H9 (cell line): ENCODE measurements around the gene NPTN. TPM values are rescaled to one million over a fixed set of nuclear protein-coding genes. Genes with fewer than 3 reads are reported as not detected.

ENCODE experiments used
- DNase-seq: peaks from one replicate; pipeline ENCODE4 v3.0.0-alpha.2; 2017
- H2AFZ ChIP-seq: one replicate; pipeline ENCODE4 v1.6.1; 2013; ENCODE audit warnings: mild to moderate bottlenecking, low read length, control low read depth, moderate library complexity
- H2AK5ac ChIP-seq: 2 replicates; pipeline ENCODE4 v1.6.1; 2013; ENCODE audit warnings: low read length, control low read depth, mixed read lengths; ENCODE audit not compliant: insufficient read length
- H2BK120ac ChIP-seq: one replicate; pipeline ENCODE4 v1.6.1; 2013; ENCODE audit warnings: low read depth, mild to moderate bottlenecking, low read length, control low read depth, inconsistent platforms; ENCODE audit not compliant: poor library complexity, severe bottlenecking
- H2BK12ac ChIP-seq: 2 replicates; pipeline ENCODE4 v1.6.1; 2013; ENCODE audit warnings: low read length, control low read depth, mixed read lengths, low read depth; ENCODE audit not compliant: insufficient read length
- H2BK15ac ChIP-seq: 2 replicates; pipeline ENCODE4 v1.6.1; 2013; ENCODE audit warnings: low read depth, low read length, control low read depth
- H2BK20ac ChIP-seq: one replicate; pipeline ENCODE4 v1.6.1; 2013; ENCODE audit warnings: low read depth, mild to moderate bottlenecking, low read length, control low read depth, inconsistent platforms; ENCODE audit not compliant: poor library complexity, severe bottlenecking
- H2BK5ac ChIP-seq: 2 replicates; pipeline ENCODE4 v1.6.1; 2013; ENCODE audit warnings: low read length, control low read depth, mixed read lengths; ENCODE audit not compliant: insufficient read length
- H3K14ac ChIP-seq: 2 replicates; pipeline ENCODE4 v1.6.1; 2013; ENCODE audit warnings: low read length, control low read depth; ENCODE audit not compliant: insufficient read depth
- H3K18ac ChIP-seq: 2 replicates; pipeline ENCODE4 v1.6.1; 2013; ENCODE audit warnings: low read depth, mild to moderate bottlenecking, mixed read lengths, low read length, control low read depth; ENCODE audit not compliant: insufficient read length
- H3K23ac ChIP-seq: 2 replicates; pipeline ENCODE4 v1.6.1; 2013; ENCODE audit warnings: low read length, control low read depth, mixed read lengths, low read depth; ENCODE audit not compliant: insufficient read length
- H3K23me2 ChIP-seq: 2 replicates; pipeline ENCODE4 v1.6.1; 2013; ENCODE audit warnings: low read depth, mild to moderate bottlenecking, mixed read lengths, low read length, control low read depth; ENCODE audit not compliant: insufficient read length, poor library complexity, severe bottlenecking
- H3K27ac ChIP-seq: 2 replicates; pipeline ENCODE4 v1.5.1; 2013; ENCODE audit warnings: low read length, control low read depth, mixed read lengths, low read depth; ENCODE audit not compliant: insufficient read length
- H3K27me3 ChIP-seq: 2 replicates; pipeline ENCODE4 v1.6.1; 2013; ENCODE audit warnings: low read length, control low read depth, inconsistent platforms; ENCODE audit not compliant: insufficient read depth
- H3K4ac ChIP-seq: 2 replicates; pipeline ENCODE4 v1.6.1; 2013; ENCODE audit warnings: low read depth, mild to moderate bottlenecking, control low read depth, inconsistent platforms, low read length, moderate library complexity
- H3K4me1 ChIP-seq: 2 replicates; pipeline ENCODE4 v1.6.1; 2013; ENCODE audit warnings: low read length, control low read depth, inconsistent platforms; ENCODE audit not compliant: insufficient read depth
- H3K4me2 ChIP-seq: 2 replicates; pipeline ENCODE4 v1.6.1; 2013; ENCODE audit warnings: low read length, control low read depth, mixed read lengths; ENCODE audit not compliant: insufficient read length, insufficient read depth
- H3K56ac ChIP-seq: 2 replicates; pipeline ENCODE4 v1.6.1; 2013; ENCODE audit warnings: low read depth, mild to moderate bottlenecking, mixed read lengths, low read length, control low read depth; ENCODE audit not compliant: insufficient read length
- H3K79me1 ChIP-seq: 2 replicates; pipeline ENCODE4 v1.6.1; 2013; ENCODE audit warnings: low read depth, mild to moderate bottlenecking, moderate library complexity, low read length, control low read depth, inconsistent platforms; ENCODE audit not compliant: insufficient read depth, poor library complexity, severe bottlenecking
- H3K79me2 ChIP-seq: 2 replicates; pipeline ENCODE4 v1.6.1; 2013; ENCODE audit warnings: low read length, control low read depth, inconsistent platforms; ENCODE audit not compliant: insufficient read depth
- H3K9ac ChIP-seq: 2 replicates; pipeline ENCODE4 v1.6.1; 2013; ENCODE audit warnings: low read length, control low read depth, mixed read lengths; ENCODE audit not compliant: insufficient read length; ENCODE audit errors: extremely low read depth
- H3K9me3 ChIP-seq: one replicate; pipeline ENCODE4 v1.6.1; 2013; ENCODE audit warnings: low read depth, low read length, inconsistent platforms; ENCODE audit not compliant: control insufficient read depth
- H3T11ph ChIP-seq: one replicate; pipeline ENCODE4 v1.6.1; 2013; ENCODE audit warnings: mild to moderate bottlenecking, low read length, control low read depth, inconsistent platforms
- H4K20me1 ChIP-seq: one replicate; pipeline ENCODE4 v1.6.1; 2013; ENCODE audit not compliant: control insufficient read depth, insufficient read length, insufficient read depth
- H4K5ac ChIP-seq: 2 replicates; pipeline ENCODE4 v1.6.1; 2013; ENCODE audit warnings: low read depth, mild to moderate bottlenecking, mixed read lengths, low read length, control low read depth; ENCODE audit not compliant: insufficient read length
- H4K8ac ChIP-seq: replicated peaks from 2 replicates; pipeline ENCODE4 v1.6.1; 2013; ENCODE audit warnings: low read length, control low read depth, mixed read lengths, low read depth; ENCODE audit not compliant: insufficient read length
- H4K91ac ChIP-seq: 2 replicates; pipeline ENCODE4 v1.6.1; 2013; ENCODE audit warnings: low read depth, mild to moderate bottlenecking, moderate library complexity, mixed read lengths, low read length, control low read depth; ENCODE audit not compliant: insufficient read length
- H3K27ac Mint-ChIP-seq, 3 experiments: 2 replicates in 2 of 3; 3 replicates in 1 of 3; pipeline ENCODE4 v1.8.0; 2020 to 2021; ENCODE audit warnings: mixed read lengths in 3 of 3, mild to moderate bottlenecking in 1 of 3, moderate library complexity in 1 of 3
- H3K27me3 Mint-ChIP-seq: 2 replicates; pipeline ENCODE4 v1.8.0; 2021; ENCODE audit warnings: low read depth, mild to moderate bottlenecking, moderate library complexity, mixed read lengths
- H3K36me3 Mint-ChIP-seq, 3 experiments: 2 replicates in 2 of 3; 3 replicates in 1 of 3; pipeline ENCODE4 v1.8.0; 2020 to 2021; ENCODE audit warnings: low read depth in 3 of 3, mixed read lengths in 3 of 3; ENCODE audit not compliant: insufficient read depth in 1 of 3
- H3K4me1 Mint-ChIP-seq, 2 experiments: 2 replicates each; pipeline ENCODE4 v1.8.0; 2020; ENCODE audit warnings: mixed read lengths in 2 of 2
- H3K4me3 Mint-ChIP-seq, 2 experiments: 2 replicates in 1 of 2; 3 replicates in 1 of 2; pipeline ENCODE4 v1.8.0; 2020 to 2021; ENCODE audit warnings: mild to moderate bottlenecking in 2 of 2, mixed read lengths in 2 of 2, moderate library complexity in 1 of 2
- H3K9me3 Mint-ChIP-seq, 2 experiments: 2 replicates in 1 of 2; 3 replicates in 1 of 2; pipeline ENCODE4 v1.8.0; 2020; ENCODE audit warnings: mild to moderate bottlenecking in 2 of 2, mixed read lengths in 2 of 2, moderate library complexity in 1 of 2
- WGBS: extraction: QIAGEN DNeasy Blood & Tissue Kit; methylation state at CpG from one replicate; pipeline ENCODE4 v1.1.7; 2013; ENCODE audit warnings: missing lambda C conversion rate, low lambda C conversion rate, mixed read lengths; ENCODE audit not compliant: insufficient read length; ENCODE audit errors: extremely low coverage; 5-methylcytosine and 5-hydroxymethylcytosine counted together
- total RNA-seq: library from RNA; stranded (reverse); gene quantifications from 2 replicates; pipeline ENCODE4 v1.2.1, GENCODE V29; 2021
- TF ChIP-seq, protein P1 (sequence below): fragments of 200-600 bp; sonication (generic); conservative IDR thresholded peaks from 3 replicates; pipeline ENCODE4 v1.8.0; 2021; ENCODE audit warnings: antibody characterized with exemption, mild to moderate bottlenecking

NPTN gene
- total RNA-seq, 1 experiment from 2014 or later = 89.1 TPM

DNA sequence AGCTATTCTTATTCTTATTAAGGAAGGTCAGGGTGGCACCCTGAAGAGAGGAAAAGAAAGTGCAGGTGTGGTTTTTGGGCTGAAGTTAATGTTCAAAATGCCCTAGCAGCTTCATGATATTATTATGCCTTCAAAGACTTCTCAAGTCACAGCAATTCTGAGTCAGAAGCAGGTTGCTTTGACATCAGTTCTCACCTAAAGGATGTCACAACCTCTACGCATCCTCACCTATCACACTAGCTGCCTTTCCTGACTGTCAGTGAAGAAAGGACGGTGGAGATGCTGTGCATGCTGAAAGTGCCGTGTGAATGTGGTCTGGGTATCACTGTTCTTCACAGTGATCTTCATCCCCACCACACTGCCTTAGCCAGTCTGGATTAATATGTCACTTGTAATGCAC is 49.6 kb downstream of the NPTN start:
- Histone ChIP-seq H3K4ac (no peak overlapping the region), H3T11ph (no peak overlapping the region), H3K4me2 (no peak overlapping the region), H3K27ac (no peak overlapping the region), H2BK12ac (no peak overlapping the region), H2BK20ac (no peak overlapping the region), H3K79me2 (no peaks in the 10 kb centered on the region), H4K20me1 (no peaks in the 10 kb centered on the region), H3K4me1 (no peaks in the 10 kb centered on the region), H3K23me2 (no peaks in the 10 kb centered on the region), H3K9ac (no peak overlapping the region), H3K79me1 (no peaks in the 10 kb centered on the region), H2AK5ac (no peak overlapping the region), H4K91ac (no peak overlapping the region), H2BK120ac (no peak overlapping the region), H4K5ac (no peak overlapping the region), H3K56ac (no peak overlapping the region), H2BK15ac (no peak overlapping the region), H2AFZ (no peak overlapping the region), H4K8ac (no peak overlapping the region), H2BK5ac (no peak overlapping the region), H3K27me3 (no peaks in the 10 kb centered on the region), H3K9me3 (no peaks in the 10 kb centered on the region), H3K18ac (no peak overlapping the region), H3K14ac (no peak overlapping the region), H3K23ac (no peak overlapping the region)
- no CpG with 5 or more reads among the region's 3 CpGs for WGBS
- no peak overlapping the region for H3K4me3 Mint-ChIP-seq
- no peaks in the 10 kb centered on the region for H3K9me3 Mint-ChIP-seq
- DNase-seq = no peak
- TF ChIP-seq, protein P1, sequence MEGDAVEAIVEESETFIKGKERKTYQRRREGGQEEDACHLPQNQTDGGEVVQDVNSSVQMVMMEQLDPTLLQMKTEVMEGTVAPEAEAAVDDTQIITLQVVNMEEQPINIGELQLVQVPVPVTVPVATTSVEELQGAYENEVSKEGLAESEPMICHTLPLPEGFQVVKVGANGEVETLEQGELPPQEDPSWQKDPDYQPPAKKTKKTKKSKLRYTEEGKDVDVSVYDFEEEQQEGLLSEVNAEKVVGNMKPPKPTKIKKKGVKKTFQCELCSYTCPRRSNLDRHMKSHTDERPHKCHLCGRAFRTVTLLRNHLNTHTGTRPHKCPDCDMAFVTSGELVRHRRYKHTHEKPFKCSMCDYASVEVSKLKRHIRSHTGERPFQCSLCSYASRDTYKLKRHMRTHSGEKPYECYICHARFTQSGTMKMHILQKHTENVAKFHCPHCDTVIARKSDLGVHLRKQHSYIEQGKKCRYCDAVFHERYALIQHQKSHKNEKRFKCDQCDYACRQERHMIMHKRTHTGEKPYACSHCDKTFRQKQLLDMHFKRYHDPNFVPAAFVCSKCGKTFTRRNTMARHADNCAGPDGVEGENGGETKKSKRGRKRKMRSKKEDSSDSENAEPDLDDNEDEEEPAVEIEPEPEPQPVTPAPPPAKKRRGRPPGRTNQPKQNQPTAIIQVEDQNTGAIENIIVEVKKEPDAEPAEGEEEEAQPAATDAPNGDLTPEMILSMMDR = no peak
- H3K27me3 Mint-ChIP-seq = no peaks in the 10 kb centered on the region
- no peaks in the 10 kb centered on the region; a peak in 1 of 4 replicates for H3K4me1 Mint-ChIP-seq
- peaks cover 19 to 67% (median 45%) of the 10 kb centered on the region in 3 experiments; a peak in 6 of 7 replicates for H3K36me3 Mint-ChIP-seq
- H3K27ac Mint-ChIP-seq = no peak overlapping the region
